Muscle layer of colon (tissue), 2 donors: ENCODE measurements around the gene CPEB4.
A peak's percentile ranks its signal among the peaks of the same experiment; 100 is the strongest.

Experiments
- H3K27ac ChIP-seq: one replicate; pipeline ENCODE4 v1.7.0; 2013; ENCODE audit warnings: low read depth, mild to moderate bottlenecking, low read length, moderate library complexity
- H3K27me3 ChIP-seq, 2 donors: one replicate each; pipeline ENCODE4 v1.7.0; 2013; ENCODE audit warnings: low read length in 2 of 2, mild to moderate bottlenecking in 2 of 2; ENCODE audit not compliant: insufficient read depth in 2 of 2, control insufficient read depth in 1 of 2
- H3K36me3 ChIP-seq: one replicate; pipeline ENCODE4 v1.7.0; 2013; ENCODE audit warnings: mild to moderate bottlenecking, low read length; ENCODE audit not compliant: insufficient read depth
- H3K4me1 ChIP-seq: one replicate; pipeline ENCODE4 v1.7.0; 2013; ENCODE audit warnings: mild to moderate bottlenecking, low read length; ENCODE audit not compliant: insufficient read depth
- H3K4me3 ChIP-seq, 2 donors: one replicate each; pipeline ENCODE4 v1.7.0; 2013; ENCODE audit warnings: low read length in 2 of 2, low read depth in 1 of 2, mild to moderate bottlenecking in 1 of 2, moderate library complexity in 1 of 2
- H3K9ac ChIP-seq: one replicate; pipeline ENCODE4 v1.7.0; 2013; ENCODE audit warnings: low read length
- H3K9me3 ChIP-seq: one replicate; pipeline ENCODE4 v1.7.0; 2013; ENCODE audit warnings: mild to moderate bottlenecking, low read length
- donor health status: abdominal sarcoma.
- donor health status: Adenocarcinoma of cecum.

The CPEB4 gene

DNA sequence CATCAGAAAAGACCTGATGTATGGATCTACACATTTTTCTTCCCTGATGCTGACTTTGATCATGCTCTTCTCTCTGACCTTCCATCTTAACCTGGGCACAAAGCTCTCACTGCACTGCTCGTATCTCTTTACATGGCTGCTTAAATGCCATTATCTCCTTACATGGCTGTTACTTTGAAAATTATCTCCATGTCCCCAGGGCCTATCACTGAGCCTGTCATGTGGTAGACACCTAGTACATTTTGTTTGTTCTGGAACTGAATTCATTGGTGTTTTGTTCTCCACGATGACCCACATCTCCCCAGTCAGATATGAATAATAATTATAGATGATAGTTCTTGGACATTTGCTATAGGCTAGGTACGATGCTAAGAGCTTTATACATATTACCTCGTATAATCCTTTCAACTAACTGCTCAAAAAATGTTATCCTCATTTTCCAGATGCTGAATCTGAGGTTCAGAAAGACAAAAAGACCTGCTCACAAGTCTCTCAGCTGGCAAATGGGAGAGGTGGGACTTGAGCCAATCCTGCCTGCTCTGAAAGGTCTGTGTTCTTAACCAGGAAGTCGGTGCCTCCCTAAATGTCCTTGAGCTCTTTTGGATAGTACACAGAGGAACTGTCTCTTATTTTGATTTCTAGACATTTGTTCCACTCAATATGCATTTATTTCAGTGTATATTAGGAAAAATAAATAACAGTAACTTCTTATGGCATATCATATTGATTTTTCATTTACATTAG lies 9.8 kb upstream of the CPEB4 start:
- H3K9ac ChIP-seq: no peak overlapping the region
- no peak overlapping the region for H3K27ac ChIP-seq
- no peaks in the 10 kb centered on the region for H3K36me3 ChIP-seq
- H3K27me3 ChIP-seq: no peaks in the 10 kb centered on the region
- no peak overlapping the region for H3K4me3 ChIP-seq
- H3K4me1 ChIP-seq: no peaks in the 10 kb centered on the region
- H3K9me3 ChIP-seq: no peaks in the 10 kb centered on the region

DNA sequence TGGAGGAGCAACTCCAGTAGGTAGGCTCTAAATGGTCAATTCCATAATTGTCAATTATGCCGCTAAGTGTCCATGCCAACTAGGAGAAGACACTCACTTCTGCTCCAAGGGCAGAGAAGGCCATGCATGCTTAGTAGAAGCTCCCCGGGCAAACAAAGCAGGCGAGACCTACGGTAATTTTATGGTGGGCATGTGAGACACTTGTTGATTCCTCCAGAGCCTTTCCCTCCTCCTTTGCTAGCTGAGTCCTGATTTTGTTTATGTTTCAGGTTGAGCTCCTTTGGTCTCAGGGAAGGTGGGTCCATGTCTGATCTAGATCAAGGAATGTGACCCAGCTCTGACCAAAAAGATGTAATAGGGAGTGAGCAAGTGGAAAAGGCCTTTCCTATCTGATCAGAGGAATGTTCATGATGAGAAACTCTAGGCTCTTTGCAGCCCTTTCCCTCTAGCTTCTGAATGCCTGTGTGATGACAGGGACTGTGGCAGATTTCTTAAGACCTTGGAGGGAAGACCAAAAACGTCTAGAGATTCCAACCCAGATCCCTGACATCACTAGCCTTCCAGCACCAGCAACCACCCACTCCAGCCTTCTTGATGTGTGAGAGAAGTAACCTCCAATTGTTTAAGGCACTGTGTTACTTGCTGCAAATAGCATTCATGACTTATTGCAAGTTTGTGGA lies 7.7 kb upstream of the CPEB4 start:
- no peaks in the 10 kb centered on the region for H3K4me1 ChIP-seq
- H3K9ac ChIP-seq: no peak overlapping the region
- no peaks in the 10 kb centered on the region for H3K27me3 ChIP-seq
- H3K36me3 ChIP-seq: no peaks in the 10 kb centered on the region
- no peaks in the 10 kb centered on the region for H3K9me3 ChIP-seq
- no peak overlapping the region for H3K27ac ChIP-seq
- H3K4me3 ChIP-seq: no peak overlapping the region

DNA sequence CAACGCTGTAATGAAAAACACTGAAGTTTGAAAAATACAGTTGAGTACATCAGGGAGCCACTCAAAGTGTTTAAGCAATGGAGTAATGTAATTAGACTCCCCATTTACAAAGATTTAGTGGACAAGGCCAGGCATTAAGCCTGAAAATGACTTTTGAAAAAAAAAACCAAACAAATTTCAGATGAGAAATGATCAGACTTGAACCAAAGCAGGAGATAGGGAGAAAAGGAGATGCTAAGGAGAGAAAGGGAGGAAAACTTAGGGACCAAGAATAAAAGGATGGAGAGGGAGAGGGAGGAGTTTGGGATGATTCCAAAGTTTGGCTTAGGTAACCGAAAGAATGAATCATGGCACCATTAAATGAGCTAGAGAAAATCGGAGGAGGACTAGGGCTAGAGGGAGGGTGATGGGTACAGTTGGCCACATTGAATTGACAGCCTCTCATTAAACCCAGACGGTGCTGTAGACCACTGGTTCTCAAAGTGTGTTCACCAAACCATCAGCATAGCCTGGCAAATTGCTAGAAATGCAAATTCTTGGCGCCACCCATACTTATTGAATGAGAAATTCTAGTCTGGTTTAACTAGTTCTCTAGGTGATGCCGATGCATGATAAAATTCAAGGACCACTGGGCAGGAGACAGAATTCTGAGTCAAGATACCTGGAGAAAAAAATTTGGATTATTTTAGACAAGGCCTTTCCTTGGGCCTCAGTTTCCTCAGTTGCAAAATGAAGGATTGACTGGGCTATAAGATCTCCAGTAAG lies 6.2 kb upstream of the CPEB4 start:
- no peaks in the 10 kb centered on the region for H3K9me3 ChIP-seq
- no peaks in the 10 kb centered on the region for H3K27me3 ChIP-seq
- no peaks in the 10 kb centered on the region for H3K4me1 ChIP-seq
- H3K4me3 ChIP-seq: no peak overlapping the region
- H3K36me3 ChIP-seq: no peaks in the 10 kb centered on the region
- H3K27ac ChIP-seq: no peak overlapping the region
- H3K9ac ChIP-seq: no peak overlapping the region

DNA sequence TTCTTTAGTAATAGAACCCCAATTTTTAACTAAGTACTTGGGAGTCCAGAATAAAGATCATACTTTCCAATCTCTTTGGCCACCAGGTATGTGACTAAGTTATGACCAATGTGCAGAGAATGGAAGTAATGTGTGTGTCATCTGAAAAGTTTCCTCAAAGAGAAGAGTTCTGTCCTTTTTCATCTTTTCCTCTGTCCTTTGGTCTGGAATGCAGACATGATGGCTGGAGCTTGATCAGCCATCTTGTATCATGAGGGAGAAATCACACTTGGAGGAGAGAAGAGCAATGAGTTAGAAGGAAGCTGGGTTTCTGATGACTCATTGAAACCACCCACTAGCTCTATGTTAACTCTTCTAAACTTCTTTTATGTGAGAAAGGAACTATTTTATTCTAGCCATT lies 5.5 kb upstream of the CPEB4 start:
- Histone ChIP-seq H3K9ac (no peak overlapping the region), H3K27ac (no peak overlapping the region), H3K4me3 (no peak overlapping the region), H3K9me3 (no peaks in the 10 kb centered on the region), H3K27me3 (no peaks in the 10 kb centered on the region), H3K36me3 (no peaks in the 10 kb centered on the region), H3K4me1 (no peaks in the 10 kb centered on the region)

DNA sequence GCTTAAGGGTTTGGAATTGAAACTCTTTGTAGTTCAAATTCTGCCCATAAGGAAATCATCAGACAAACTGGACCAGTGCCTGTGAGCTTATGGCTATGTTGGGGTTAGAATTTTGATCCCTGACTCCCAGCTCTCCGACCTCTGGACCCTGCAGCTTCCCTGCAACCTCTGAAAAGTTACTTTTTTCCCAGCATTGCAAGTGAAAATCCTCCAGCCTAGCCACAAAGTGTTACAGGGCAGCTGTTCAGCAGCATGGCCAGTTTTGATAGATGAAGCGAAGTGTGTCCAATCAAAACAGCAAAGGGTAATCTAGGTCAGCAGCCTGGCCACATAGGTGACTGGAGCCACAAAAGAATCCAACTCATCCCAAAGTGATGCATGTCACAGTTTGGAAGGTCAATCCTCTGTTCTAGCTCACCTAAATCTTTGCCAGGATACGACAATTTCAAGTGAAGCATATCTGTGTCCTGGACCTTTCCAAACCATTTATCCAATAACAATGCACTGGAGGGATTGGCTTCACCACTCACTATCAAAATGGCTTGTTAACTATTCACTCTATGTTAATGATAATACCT lies 4.7 kb upstream of the CPEB4 start:
- no peak overlapping the region for H3K9ac ChIP-seq
- H3K36me3 ChIP-seq: no peaks in the 10 kb centered on the region
- no peak overlapping the region for H3K4me3 ChIP-seq
- no peaks in the 10 kb centered on the region for H3K27me3 ChIP-seq
- no peaks in the 10 kb centered on the region for H3K4me1 ChIP-seq
- H3K27ac ChIP-seq: no peak overlapping the region
- H3K9me3 ChIP-seq: no peaks in the 10 kb centered on the region

DNA sequence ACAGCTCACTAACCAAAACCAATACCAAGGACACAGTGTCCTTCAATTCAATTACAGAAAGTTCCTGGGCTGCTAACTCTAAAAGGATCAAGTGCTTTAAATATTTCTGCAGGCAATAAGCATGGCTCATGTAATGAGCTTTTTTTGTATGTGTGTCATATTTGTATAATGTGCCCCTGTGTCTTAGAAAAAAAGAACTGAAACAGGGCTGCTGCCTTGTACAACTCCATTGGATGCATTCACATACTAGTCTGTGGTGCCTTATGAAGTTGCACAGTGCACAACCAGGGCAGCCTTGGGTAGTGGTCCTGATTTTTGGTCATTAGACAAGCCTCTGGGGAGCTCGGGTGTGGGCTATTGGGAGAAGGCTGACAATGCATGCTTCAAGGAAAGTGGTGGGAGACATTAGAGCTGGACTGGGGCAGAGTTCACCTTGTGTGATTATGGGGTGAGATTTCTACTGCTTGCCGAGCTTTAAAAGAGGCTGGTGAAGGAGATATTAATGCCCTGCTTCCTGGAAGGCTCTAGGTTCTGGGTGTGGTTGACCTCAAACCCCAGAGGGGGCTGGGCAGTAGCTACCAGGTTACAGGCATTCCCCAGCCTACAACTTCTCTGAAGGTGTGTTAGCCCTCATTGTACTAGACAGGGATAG lies 3.6 kb upstream of the CPEB4 start:
- no peak overlapping the region for H3K9ac ChIP-seq
- no peak overlapping the region for H3K4me3 ChIP-seq
- H3K36me3 ChIP-seq: no peaks in the 10 kb centered on the region
- peaks cover 3% of the 10 kb centered on the region for H3K4me1 ChIP-seq
- no peaks in the 10 kb centered on the region for H3K9me3 ChIP-seq
- H3K27me3 ChIP-seq: no peaks in the 10 kb centered on the region
- no peak overlapping the region for H3K27ac ChIP-seq

DNA sequence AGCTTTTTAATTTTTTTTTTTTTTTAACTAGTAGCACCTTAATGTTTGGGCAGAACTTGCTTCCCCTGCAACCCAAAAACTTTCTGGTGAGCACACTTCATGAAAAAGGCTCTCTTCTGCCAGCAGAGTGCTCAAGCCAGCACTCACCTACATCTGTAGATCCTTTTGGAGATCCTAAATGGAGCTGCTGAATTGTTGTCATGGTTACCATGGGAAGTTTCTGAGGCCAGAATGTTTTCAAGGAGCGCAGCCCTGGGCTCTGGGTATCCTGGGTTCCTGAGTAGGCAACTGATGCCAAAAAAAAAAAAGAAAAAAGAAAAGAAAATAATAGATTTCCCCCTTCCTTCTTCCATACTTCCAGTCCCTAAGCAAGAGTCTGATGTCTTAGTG lies 3.1 kb upstream of the CPEB4 start:
- Histone ChIP-seq H3K27me3 (no peaks in the 10 kb centered on the region), H3K36me3 (no peaks in the 10 kb centered on the region), H3K4me1 (peaks cover 8% of the 10 kb centered on the region), H3K27ac (no peak overlapping the region), H3K4me3 (no peak overlapping the region), H3K9me3 (no peaks in the 10 kb centered on the region), H3K9ac (no peak overlapping the region)

DNA sequence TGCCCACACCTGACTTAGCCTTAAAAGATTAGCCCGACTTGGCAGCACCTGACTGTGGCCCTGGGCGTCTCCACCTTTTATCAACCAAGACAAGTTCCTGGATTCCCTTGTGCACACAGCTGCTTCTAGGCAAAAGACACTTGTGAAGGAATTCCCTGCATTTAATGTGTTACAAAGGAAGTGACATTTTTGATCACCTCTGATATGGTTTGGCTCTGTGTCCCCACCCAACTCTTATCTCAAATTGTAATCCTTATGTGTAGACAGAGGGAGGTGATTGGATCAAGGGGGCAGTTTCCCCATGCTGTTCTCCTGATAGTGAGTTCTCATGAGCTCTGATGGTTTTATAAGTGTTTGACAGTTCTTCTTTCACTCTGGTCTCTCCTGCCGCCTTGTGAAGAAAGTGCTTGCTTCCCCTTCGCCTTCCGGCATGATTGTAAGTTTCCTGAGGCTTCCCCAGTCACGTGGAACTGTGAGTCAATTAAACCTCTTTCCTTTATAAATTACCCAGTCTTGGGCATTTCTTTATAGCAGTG lies 2.6 kb upstream of the CPEB4 start:
- no peaks in the 10 kb centered on the region for H3K9me3 ChIP-seq
- peaks cover 9% of the 10 kb centered on the region for H3K4me1 ChIP-seq
- no peak overlapping the region for H3K9ac ChIP-seq
- no peak overlapping the region for H3K4me3 ChIP-seq
- H3K36me3 ChIP-seq: no peaks in the 10 kb centered on the region
- H3K27me3 ChIP-seq: no peaks in the 10 kb centered on the region
- no peak overlapping the region for H3K27ac ChIP-seq

DNA sequence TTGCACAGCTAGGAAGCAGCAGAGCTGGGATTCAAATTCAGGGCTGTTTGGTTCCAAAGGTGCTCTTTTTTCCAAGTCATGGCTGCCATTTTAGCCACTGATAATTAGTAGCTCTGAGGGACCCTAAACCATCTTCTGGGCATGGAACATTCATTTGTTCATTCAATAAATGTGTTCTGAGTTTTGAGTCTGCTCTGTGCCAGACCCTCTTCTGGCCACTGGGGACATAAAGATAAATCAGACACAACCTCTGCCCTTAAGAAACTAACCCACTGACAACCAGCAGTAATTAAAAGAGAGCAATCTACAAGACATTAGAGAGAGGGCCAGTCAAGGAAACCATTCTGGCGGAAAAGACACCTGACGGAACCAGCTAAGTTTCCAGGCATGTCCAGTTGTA lies 2.0 kb upstream of the CPEB4 start:
- Histone ChIP-seq H3K36me3 (no peaks in the 10 kb centered on the region), H3K9ac (no peak overlapping the region), H3K9me3 (no peaks in the 10 kb centered on the region), H3K27me3 (no peaks in the 10 kb centered on the region), H3K27ac (no peak overlapping the region), H3K4me1 (peaks cover 9% of the 10 kb centered on the region), H3K4me3 (no peak overlapping the region)

DNA sequence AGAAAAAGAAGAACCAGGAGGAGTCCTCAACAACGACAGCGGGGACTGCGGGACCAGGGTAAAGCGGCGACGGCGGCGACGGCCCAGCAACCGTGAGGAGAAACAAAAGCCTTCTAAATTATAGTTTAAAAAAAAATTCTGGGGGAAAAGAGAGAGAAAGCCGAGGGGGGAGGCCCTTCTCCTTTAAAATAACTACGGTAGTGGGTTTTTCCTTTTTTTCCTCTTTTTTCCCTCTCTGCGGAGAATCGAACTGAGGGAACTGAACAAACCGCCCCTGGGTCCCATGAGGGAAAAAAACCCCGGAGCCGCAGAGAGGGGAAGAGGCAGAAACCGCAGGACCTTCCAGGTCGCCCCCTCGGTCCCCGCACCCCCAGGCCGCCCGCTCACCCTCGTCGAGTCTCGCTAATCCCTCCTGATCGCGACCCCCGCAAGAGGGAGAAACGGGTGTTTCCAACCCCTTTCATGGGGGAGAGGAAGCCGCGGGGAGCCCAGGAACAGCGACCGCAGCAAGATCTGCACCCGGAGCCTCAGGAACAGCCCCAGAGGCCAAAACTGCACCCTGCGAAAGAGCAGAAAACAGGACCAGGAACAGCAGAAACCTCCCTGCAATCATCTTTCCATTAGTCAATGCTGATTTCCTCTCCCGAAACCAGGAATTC lies 453 bp downstream of the CPEB4 start:
- H3K4me1 ChIP-seq: peaks cover 19% of the 10 kb centered on the region
- H3K9ac ChIP-seq: peak overlapping the region; percentile 80
- H3K27ac ChIP-seq: peak overlapping the region; percentile 71
- no peaks in the 10 kb centered on the region for H3K36me3 ChIP-seq
- H3K4me3 ChIP-seq: peak overlapping the region; percentile 75 to 80
- no peaks in the 10 kb centered on the region for H3K9me3 ChIP-seq
- no peaks in the 10 kb centered on the region for H3K27me3 ChIP-seq
